ENCODE measurements around the gene MSX2.

DNA sequence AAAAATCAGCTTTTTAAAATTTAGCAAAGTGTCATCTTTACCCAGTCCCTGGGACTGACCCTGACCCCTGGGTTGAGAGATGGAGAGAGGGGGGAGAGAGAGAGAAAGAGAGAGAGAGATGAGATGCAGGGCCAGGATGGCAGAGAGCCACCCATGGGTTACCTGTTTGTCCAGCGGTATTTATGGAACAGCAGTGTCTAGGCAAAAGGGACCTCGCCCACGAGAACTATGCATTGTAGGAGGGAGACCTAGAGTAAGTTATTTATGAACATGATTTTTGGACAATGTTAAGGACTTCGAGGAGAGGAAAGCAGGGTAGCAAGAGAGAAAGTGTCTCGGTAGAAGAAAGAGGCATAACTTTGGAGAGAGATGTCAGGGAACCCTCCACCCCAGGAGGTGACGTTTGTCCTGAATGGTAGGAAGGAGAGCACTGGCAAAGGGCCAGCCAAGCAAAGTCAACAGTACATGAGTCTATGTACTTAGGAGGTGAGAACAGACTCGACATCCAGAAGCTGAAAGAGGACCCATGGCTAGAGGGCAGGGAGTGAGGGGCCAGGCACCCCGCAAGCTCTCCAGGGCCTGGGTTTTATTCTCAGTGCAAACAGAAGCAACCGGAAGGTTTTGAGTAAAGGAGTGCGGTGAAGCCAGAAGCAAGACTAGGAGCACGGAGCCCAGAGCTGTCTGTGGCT is 30.5 kb upstream of the MSX2 start:
- TF ChIP-seq, protein P1, sequence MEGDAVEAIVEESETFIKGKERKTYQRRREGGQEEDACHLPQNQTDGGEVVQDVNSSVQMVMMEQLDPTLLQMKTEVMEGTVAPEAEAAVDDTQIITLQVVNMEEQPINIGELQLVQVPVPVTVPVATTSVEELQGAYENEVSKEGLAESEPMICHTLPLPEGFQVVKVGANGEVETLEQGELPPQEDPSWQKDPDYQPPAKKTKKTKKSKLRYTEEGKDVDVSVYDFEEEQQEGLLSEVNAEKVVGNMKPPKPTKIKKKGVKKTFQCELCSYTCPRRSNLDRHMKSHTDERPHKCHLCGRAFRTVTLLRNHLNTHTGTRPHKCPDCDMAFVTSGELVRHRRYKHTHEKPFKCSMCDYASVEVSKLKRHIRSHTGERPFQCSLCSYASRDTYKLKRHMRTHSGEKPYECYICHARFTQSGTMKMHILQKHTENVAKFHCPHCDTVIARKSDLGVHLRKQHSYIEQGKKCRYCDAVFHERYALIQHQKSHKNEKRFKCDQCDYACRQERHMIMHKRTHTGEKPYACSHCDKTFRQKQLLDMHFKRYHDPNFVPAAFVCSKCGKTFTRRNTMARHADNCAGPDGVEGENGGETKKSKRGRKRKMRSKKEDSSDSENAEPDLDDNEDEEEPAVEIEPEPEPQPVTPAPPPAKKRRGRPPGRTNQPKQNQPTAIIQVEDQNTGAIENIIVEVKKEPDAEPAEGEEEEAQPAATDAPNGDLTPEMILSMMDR (IDR thresholded peaks at IDR 0.05) = no peak
- no peak for TF ChIP-seq POLR2A (IDR thresholded peaks at IDR 0.05)
